Measurements from ENCODE around the gene TYSND1. TPM values are rescaled to one million over a fixed set of nuclear protein-coding genes. Genes with fewer than 3 reads are reported as not detected.
"Not testable (repeated sequence)": the region's sequence is repeated elsewhere in the genome, so short reads cannot be mapped to it uniquely, and the experiment has no call there.

TYSND1 gene
- total RNA-seq, 1 donor from 2014 or later: 6.7 TPM

DNA sequence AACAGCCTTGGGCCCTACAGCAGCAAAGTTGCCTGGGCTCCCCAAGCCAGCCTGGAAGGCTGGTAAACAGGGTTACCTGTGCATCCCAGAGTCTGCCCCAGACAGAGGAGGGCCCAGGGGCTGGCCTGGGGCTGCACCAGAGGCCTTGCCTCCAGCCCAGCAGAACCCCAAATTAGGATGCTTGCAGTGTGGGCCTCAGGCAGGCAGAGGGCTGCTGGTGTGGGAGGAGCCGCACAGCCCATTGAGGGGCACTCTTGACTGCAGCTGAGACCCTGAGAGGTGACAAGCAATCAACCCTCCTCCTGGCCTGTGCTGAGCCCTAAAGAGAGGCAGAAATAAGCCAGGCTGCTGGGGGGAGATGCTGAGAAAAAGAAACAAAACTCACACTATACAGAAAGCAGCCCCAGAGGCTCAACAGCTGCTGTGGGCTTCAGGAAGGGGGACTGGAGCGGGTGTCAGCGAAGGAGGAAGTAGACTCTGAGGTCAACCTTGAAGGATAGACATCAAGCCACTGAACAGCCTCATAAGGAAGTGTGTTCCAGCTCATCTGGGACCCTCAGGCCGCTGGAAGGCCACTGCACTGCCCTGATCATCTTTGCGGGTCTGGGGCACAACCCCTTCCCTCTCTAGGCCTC, 20.5 kb downstream of the TYSND1 start:
- no peak for DNase-seq (ENCODE audit: low spot score)

DNA sequence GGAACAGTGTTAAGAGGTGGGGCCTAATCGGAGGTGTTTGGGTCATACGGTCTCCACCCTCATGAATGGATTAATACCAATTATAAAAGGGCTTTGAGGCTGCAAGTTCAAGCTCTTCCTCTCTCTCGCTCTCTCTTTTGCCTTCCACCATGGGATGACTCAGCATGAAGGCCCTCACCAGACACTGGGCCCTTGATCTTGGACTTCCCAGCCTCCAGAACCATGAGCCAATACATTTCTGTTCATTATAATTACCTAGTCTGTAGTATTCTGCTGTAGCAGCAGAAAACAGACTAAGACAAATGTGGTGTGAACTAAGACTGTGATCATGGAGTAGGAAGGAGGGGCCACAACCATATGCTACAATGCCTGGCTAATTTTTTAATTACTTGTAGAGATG, 21.6 kb downstream of the TYSND1 start:
- H3K4me1 Mint-ChIP-seq (ENCODE audit: unreplicated experiment): no peaks in the 10 kb centered on the region
- TF ChIP-seq, protein P1, sequence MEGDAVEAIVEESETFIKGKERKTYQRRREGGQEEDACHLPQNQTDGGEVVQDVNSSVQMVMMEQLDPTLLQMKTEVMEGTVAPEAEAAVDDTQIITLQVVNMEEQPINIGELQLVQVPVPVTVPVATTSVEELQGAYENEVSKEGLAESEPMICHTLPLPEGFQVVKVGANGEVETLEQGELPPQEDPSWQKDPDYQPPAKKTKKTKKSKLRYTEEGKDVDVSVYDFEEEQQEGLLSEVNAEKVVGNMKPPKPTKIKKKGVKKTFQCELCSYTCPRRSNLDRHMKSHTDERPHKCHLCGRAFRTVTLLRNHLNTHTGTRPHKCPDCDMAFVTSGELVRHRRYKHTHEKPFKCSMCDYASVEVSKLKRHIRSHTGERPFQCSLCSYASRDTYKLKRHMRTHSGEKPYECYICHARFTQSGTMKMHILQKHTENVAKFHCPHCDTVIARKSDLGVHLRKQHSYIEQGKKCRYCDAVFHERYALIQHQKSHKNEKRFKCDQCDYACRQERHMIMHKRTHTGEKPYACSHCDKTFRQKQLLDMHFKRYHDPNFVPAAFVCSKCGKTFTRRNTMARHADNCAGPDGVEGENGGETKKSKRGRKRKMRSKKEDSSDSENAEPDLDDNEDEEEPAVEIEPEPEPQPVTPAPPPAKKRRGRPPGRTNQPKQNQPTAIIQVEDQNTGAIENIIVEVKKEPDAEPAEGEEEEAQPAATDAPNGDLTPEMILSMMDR (IDR thresholded peaks at IDR 0.05; ENCODE audit: unreplicated experiment): no peak
- no peak overlapping the region for H3K4me3 Mint-ChIP-seq (ENCODE audit: unreplicated experiment)
- H3K36me3 Mint-ChIP-seq (ENCODE audit: low read depth, unreplicated experiment): no peaks in the 10 kb centered on the region
- H3K27me3 Mint-ChIP-seq (ENCODE audit: unreplicated experiment): peaks cover 2% of the 10 kb centered on the region
- no peaks in the 10 kb centered on the region for H3K9me3 Mint-ChIP-seq (ENCODE audit: unreplicated experiment)
- no peak overlapping the region for H3K27ac Mint-ChIP-seq (ENCODE audit: unreplicated experiment)
- DNase-seq (ENCODE audit: low spot score): no peak

More for the DNA sequence above, 20.5 kb downstream of the TYSND1 start:
- Mint-ChIP-seq H3K4me1 (ENCODE audit: unreplicated experiment) (no peaks in the 10 kb centered on the region), H3K9me3 (ENCODE audit: unreplicated experiment) (no peaks in the 10 kb centered on the region), H3K27me3 (ENCODE audit: unreplicated experiment) (peaks cover 2% of the 10 kb centered on the region), H3K36me3 (ENCODE audit: low read depth, unreplicated experiment) (no peaks in the 10 kb centered on the region), H3K27ac (ENCODE audit: unreplicated experiment) (no peak overlapping the region), H3K4me3 (ENCODE audit: unreplicated experiment) (no peak overlapping the region)
- TF ChIP-seq, protein P1 (IDR thresholded peaks at IDR 0.05; ENCODE audit: unreplicated experiment): no peak

DNA sequence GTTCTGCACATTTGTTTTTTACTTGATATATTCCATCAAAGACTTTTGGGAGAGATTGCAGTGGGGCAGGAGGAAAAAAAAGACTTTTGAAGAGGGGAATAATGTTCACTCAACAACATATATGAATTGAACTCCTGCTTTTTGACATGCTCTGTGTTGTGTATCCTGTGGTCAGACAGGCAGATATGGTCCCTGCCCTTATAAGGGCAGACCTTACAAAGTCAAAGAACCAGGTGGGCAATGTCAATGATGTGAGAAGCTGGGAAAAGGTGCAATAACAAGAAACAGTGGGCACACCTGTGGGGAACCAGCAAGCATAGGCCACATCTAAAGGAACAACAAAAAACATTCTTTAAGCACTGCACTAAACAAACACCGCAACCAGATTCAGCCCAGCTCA, 22.1 kb downstream of the TYSND1 start:
- H3K9me3 Mint-ChIP-seq (ENCODE audit: unreplicated experiment): no peaks in the 10 kb centered on the region
- no peak overlapping the region for H3K27ac Mint-ChIP-seq (ENCODE audit: unreplicated experiment)
- TF ChIP-seq, protein P1 (IDR thresholded peaks at IDR 0.05; ENCODE audit: unreplicated experiment): no peak
- H3K4me3 Mint-ChIP-seq (ENCODE audit: unreplicated experiment): no peak overlapping the region
- no peaks in the 10 kb centered on the region for H3K36me3 Mint-ChIP-seq (ENCODE audit: low read depth, unreplicated experiment)
- DNase-seq (ENCODE audit: low spot score): no peak
- peaks cover 2% of the 10 kb centered on the region for H3K27me3 Mint-ChIP-seq (ENCODE audit: unreplicated experiment)
- H3K4me1 Mint-ChIP-seq (ENCODE audit: unreplicated experiment): no peaks in the 10 kb centered on the region

DNA sequence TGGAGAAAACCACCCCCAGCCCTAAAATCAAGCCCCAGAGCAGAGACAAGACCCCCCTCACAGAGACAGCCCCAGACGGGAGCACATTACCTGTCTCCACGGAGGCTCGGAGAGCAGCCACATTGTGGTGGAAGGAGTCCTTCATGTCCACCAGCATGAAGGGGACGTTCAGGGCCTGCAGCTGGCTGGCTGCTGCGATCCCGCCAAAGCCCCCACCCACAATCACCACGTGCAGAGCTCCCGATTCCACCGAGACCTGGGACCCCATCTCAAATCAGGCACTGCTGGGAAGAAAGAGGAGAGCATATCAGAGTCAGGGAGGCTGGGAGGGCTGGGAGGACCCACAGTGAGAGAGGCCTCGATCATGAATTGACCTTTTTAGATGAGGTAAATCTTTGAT, 22.7 kb downstream of the TYSND1 start:
- no peak overlapping the region for H3K27ac Mint-ChIP-seq (ENCODE audit: unreplicated experiment)

DNA sequence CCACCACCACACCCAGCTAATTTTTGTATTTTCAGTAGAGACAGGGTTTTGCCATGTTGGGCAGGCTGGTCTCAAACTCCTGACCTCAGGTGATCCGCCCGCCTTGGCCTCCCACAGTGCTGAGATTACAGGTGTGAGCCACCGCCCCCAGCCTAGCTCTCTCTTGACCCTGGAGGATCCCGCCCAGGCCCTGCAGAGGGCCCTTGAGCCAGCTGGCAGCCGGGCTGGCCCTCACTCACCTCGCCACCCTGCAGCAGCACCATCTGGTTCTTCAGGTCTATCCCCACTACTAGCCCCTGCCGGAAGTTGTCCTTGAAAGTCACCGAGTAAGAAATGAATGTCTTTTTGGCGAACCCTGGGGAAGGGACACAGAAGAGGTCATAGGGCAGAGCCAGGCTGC, 23.3 kb downstream of the TYSND1 start:
- H3K4me3 Mint-ChIP-seq (ENCODE audit: unreplicated experiment); H3K4me1 Mint-ChIP-seq (ENCODE audit: unreplicated experiment); H3K27me3 Mint-ChIP-seq (ENCODE audit: unreplicated experiment); H3K27ac Mint-ChIP-seq (ENCODE audit: unreplicated experiment); H3K9me3 Mint-ChIP-seq (ENCODE audit: unreplicated experiment); H3K36me3 Mint-ChIP-seq (ENCODE audit: low read depth, unreplicated experiment); DNase-seq (ENCODE audit: low spot score): not testable (repeated sequence)

More for the DNA sequence above, 22.7 kb downstream of the TYSND1 start:
- Mint-ChIP-seq H3K27me3 (ENCODE audit: unreplicated experiment) (peaks cover 2% of the 10 kb centered on the region), H3K36me3 (ENCODE audit: low read depth, unreplicated experiment) (no peaks in the 10 kb centered on the region), H3K4me3 (ENCODE audit: unreplicated experiment) (no peak overlapping the region), H3K9me3 (ENCODE audit: unreplicated experiment) (no peaks in the 10 kb centered on the region), H3K4me1 (ENCODE audit: unreplicated experiment) (no peaks in the 10 kb centered on the region)
- TF ChIP-seq, protein P1 (IDR thresholded peaks at IDR 0.05; ENCODE audit: unreplicated experiment): no peak
- DNase-seq (ENCODE audit: low spot score): no peak
